ENCODE results near the gene PAQR9. TPM values are rescaled to one million over a fixed set of nuclear protein-coding genes. Genes with fewer than 3 reads are reported as not detected.

Gene PAQR9
- total and polyA plus RNA-seq, 8 donors = 0.11 to 0.13 TPM; not detected in 6

DNA sequence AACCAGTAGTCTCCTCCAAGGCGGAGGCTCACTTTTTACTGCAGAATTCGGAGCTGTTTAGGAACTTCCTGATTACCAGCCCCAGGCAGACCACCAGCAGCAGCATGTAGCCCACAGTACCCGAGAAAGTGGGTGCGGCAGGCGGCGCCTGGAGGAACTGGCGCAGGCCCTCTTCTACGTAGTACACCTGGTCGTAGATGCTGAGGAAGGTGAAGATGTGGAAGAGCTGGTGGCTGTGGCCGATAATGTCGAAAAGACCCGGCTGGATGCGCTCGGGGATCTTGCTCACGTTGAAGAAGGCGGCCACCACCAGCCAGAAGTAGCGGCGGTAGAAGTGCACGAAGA, 1.3 kb downstream of the PAQR9 start:
- Histone ChIP-seq H3K4me1 (peaks cover 0 to 12% of the 10 kb centered on the region in 2 donors), H3K27me3 (peaks cover 51 to 98% of the 10 kb centered on the region in 2 donors), H3K4me3 (no peak overlapping the region), H3K9me3 (no peaks in the 10 kb centered on the region), H3K27ac (no peak overlapping the region), H3K36me3 (no peaks in the 10 kb centered on the region)
- intact Hi-C loops (cut with DNase I) = no loop called here
- DNase-seq = no peak
- TF ChIP-seq, protein P1, sequence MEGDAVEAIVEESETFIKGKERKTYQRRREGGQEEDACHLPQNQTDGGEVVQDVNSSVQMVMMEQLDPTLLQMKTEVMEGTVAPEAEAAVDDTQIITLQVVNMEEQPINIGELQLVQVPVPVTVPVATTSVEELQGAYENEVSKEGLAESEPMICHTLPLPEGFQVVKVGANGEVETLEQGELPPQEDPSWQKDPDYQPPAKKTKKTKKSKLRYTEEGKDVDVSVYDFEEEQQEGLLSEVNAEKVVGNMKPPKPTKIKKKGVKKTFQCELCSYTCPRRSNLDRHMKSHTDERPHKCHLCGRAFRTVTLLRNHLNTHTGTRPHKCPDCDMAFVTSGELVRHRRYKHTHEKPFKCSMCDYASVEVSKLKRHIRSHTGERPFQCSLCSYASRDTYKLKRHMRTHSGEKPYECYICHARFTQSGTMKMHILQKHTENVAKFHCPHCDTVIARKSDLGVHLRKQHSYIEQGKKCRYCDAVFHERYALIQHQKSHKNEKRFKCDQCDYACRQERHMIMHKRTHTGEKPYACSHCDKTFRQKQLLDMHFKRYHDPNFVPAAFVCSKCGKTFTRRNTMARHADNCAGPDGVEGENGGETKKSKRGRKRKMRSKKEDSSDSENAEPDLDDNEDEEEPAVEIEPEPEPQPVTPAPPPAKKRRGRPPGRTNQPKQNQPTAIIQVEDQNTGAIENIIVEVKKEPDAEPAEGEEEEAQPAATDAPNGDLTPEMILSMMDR (IDR thresholded peaks at IDR 0.05) = no peak
- ATAC-seq = no peak

DNA sequence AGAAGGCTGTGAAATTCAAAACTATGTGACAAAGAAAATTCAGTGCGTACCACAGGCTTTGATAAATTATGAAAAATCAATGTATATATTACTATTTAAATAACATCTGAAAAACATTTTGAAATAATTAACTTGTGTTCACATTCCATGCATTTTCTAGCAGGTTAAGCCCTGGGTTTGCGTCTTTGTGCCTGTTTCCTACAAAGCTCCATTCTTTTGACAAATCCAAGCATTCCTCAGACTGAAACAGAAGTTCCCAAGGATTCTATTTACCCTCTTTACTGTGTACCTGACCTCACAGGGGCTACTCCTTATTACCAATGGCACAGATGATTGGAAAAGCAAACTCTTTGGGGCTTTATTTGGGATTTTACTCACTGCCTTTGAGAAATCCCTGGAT, 1.9 kb downstream of the PAQR9 start:
- no peaks in the 10 kb centered on the region for H3K9me3 ChIP-seq
- intact Hi-C loops (cut with DNase I) = no loop called here
- H3K4me3 ChIP-seq = no peak overlapping the region
- DNase-seq (no peak), ATAC-seq (no peak)
- H3K27ac ChIP-seq = no peak overlapping the region
- peaks cover 50 to 100% of the 10 kb centered on the region in 2 donors for H3K27me3 ChIP-seq
- H3K36me3 ChIP-seq = no peaks in the 10 kb centered on the region
- peaks cover 0 to 12% of the 10 kb centered on the region in 2 donors for H3K4me1 ChIP-seq
- TF ChIP-seq, protein P1 (IDR thresholded peaks at IDR 0.05) = no peak

DNA sequence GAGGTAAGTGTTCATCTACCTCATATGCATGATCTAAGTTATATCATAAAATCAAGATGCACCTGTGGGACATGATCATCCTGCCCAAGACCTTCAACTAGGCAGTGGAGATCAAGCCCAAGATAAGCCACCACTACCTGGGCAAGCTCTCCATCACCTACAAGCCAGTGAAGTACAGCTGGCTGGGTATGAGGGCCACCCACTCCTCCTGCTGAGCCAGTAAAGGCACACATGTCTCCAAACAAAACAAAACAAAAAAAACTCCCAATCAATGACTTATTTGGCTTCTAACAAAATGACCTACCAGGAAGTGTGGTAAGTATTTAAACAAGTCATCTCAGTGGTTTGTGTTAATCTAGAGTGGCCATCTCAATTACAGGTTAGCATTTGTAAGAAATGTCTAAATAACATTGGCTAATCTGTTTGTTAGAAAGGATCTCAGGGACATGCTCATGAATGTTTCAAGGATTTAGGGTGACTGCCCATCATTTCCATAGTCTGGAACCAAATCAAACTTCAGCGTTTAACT, 3.1 kb downstream of the PAQR9 start:
- no peak overlapping the region for H3K27ac ChIP-seq
- TF ChIP-seq, protein P1 (IDR thresholded peaks at IDR 0.05) = no peak
- H3K27me3 ChIP-seq = peaks cover 47 to 89% of the 10 kb centered on the region in 2 donors
- ATAC-seq (no peak), DNase-seq (no peak)
- H3K36me3 ChIP-seq = no peaks in the 10 kb centered on the region
- H3K4me3 ChIP-seq = no peak overlapping the region
- H3K4me1 ChIP-seq = peaks cover 0 to 12% of the 10 kb centered on the region in 2 donors
- no peaks in the 10 kb centered on the region for H3K9me3 ChIP-seq
- intact Hi-C loops (cut with DNase I) = no loop called here

DNA sequence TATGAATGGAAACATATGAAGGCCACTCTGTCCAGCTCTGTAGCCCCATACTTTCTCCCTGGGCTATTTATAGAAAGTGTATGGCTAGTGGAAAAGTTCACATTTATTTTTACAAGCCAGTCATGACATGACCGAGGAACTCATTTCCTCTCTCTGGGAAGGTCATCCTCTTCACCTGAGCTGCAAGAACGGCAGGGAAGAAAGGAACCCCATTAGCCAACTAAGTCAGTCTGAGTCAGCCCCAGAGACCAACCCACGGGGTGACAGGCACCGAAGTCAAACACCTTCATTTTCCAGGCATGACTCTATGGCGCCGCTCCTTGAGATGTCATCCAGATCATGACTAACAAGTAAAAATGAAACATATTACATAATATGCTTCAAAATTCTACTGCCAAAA, 4.8 kb downstream of the PAQR9 start:
- intact Hi-C loops (cut with DNase I) = no loop called here
- Histone ChIP-seq H3K36me3 (no peaks in the 10 kb centered on the region), H3K27me3 (peaks cover 37 to 73% of the 10 kb centered on the region in 2 donors), H3K9me3 (no peaks in the 10 kb centered on the region), H3K4me3 (no peak overlapping the region), H3K4me1 (peaks cover 0 to 10% of the 10 kb centered on the region in 2 donors), H3K27ac (no peak overlapping the region)
- ATAC-seq (no peak), DNase-seq (no peak)
- TF ChIP-seq, protein P1 (IDR thresholded peaks at IDR 0.05) = no peak

GRCh38 chr3:142953443-142953842, 10.0 kb downstream of the PAQR9 start:
- H3K36me3 ChIP-seq = no peaks in the 10 kb centered on the region
- H3K27ac ChIP-seq = no peak overlapping the region
- no peaks in the 10 kb centered on the region for H3K9me3 ChIP-seq
- intact Hi-C loops (cut with DNase I) = no loop called here
- DNase-seq = no peak
- no peaks in the 10 kb centered on the region for H3K4me1 ChIP-seq
- H3K4me3 ChIP-seq = no peak overlapping the region
- TF ChIP-seq, protein P1 (IDR thresholded peaks at IDR 0.05) = no peak
- ATAC-seq = no peak
- H3K27me3 ChIP-seq = peaks cover 19 to 37% of the 10 kb centered on the region in 2 donors

Measured in left lung (tissue), 10 donors.